Neuronal stem cell (in vitro differentiated cells): Measurements from ENCODE around the gene CHD3.

Source experiments
- DNase-seq: peaks from one replicate; pipeline ENCODE4 v3.0.0-alpha.2; 2013; ENCODE audit warnings: low spot score
- H2AFZ ChIP-seq: one replicate; pipeline ENCODE4 v1.6.1; 2013; ENCODE audit warnings: mild to moderate bottlenecking, low read length, inconsistent platforms
- H2AK5ac ChIP-seq: 2 replicates; pipeline ENCODE4 v1.6.1; 2013; ENCODE audit warnings: low read depth, mild to moderate bottlenecking, inconsistent platforms, low read length, moderate library complexity, mixed read lengths
- H2BK120ac ChIP-seq: 2 replicates; pipeline ENCODE4 v1.6.1; 2013; ENCODE audit warnings: low read depth, mild to moderate bottlenecking, inconsistent platforms, low read length, moderate library complexity, mixed read lengths
- H2BK12ac ChIP-seq: one replicate; pipeline ENCODE4 v1.6.1; 2013; ENCODE audit warnings: low read length, inconsistent platforms
- H2BK15ac ChIP-seq: 2 replicates; pipeline ENCODE4 v1.6.1; 2013; ENCODE audit warnings: mild to moderate bottlenecking, low read length, inconsistent platforms, mixed read lengths
- H2BK5ac ChIP-seq: one replicate; pipeline ENCODE4 v1.6.1; 2013; ENCODE audit warnings: inconsistent platforms, mild to moderate bottlenecking, low read length, moderate library complexity
- H3K14ac ChIP-seq: one replicate; pipeline ENCODE4 v1.6.1; 2013; ENCODE audit warnings: low read length, inconsistent platforms
- H3K18ac ChIP-seq: 2 replicates; pipeline ENCODE4 v1.6.1; 2013; ENCODE audit warnings: low read length, inconsistent platforms
- H3K23ac ChIP-seq: 2 replicates; pipeline ENCODE4 v1.6.1; 2013; ENCODE audit warnings: low read depth, mild to moderate bottlenecking, mixed read lengths, low read length, inconsistent platforms; ENCODE audit not compliant: poor library complexity
- H3K27ac ChIP-seq: replicated peaks from 3 replicates; pipeline ENCODE4 v1.5.1; 2013; ENCODE audit warnings: low read length, inconsistent platforms
- H3K27me3 ChIP-seq, 3 experiments: 2 replicates each; pipeline ENCODE4 v1.6.1; 2013; ENCODE audit warnings: low read length in 3 of 3, mild to moderate bottlenecking in 2 of 3, inconsistent platforms in 1 of 3, low read depth in 1 of 3, mixed read lengths in 1 of 3, moderate library complexity in 1 of 3; ENCODE audit not compliant: control insufficient read depth in 3 of 3, insufficient read depth in 3 of 3
- H3K36me3 ChIP-seq, 2 donors: replicated peaks in 1 of 2; 2 replicates each; pipeline ENCODE4 v1.6.1; 2013; ENCODE audit warnings: low read length in 2 of 2; ENCODE audit not compliant: control insufficient read depth in 2 of 2, insufficient read depth in 2 of 2
- H3K4ac ChIP-seq: 2 replicates; pipeline ENCODE4 v1.6.1; 2013; ENCODE audit warnings: inconsistent platforms, mild to moderate bottlenecking, low read length, moderate library complexity
- H3K4me1 ChIP-seq, 2 donors: 1 replicate in 1 of 2; 2 replicates in 1 of 2; pipeline ENCODE4 v1.6.1; 2013; ENCODE audit warnings: low read length in 2 of 2, low read depth in 1 of 2; ENCODE audit not compliant: control insufficient read depth in 2 of 2, insufficient read depth in 1 of 2
- H3K4me2 ChIP-seq: one replicate; pipeline ENCODE4 v1.6.1; 2013; ENCODE audit warnings: mild to moderate bottlenecking, low read length, inconsistent platforms; ENCODE audit not compliant: insufficient read depth, poor library complexity, severe bottlenecking
- H3K4me3 ChIP-seq, 2 donors: 2 replicates each; pipeline ENCODE4 v1.5.1; 2013; ENCODE audit warnings: low read length in 2 of 2, mild to moderate bottlenecking in 2 of 2, inconsistent platforms in 1 of 2, moderate library complexity in 1 of 2
- H3K79me1 ChIP-seq: one replicate; pipeline ENCODE4 v1.6.1; 2013; ENCODE audit warnings: low read depth, mild to moderate bottlenecking, inconsistent platforms, low read length, moderate library complexity
- H3K9ac ChIP-seq: one replicate; pipeline ENCODE4 v1.6.1; 2013; ENCODE audit warnings: mild to moderate bottlenecking, low read depth, low read length, inconsistent platforms; ENCODE audit not compliant: poor library complexity
- H3K9me3 ChIP-seq, 2 donors: replicated peaks in 1 of 2; 2 replicates each; pipeline versions ENCODE3 to v1.6.1; 2013; ENCODE audit warnings: low read length in 2 of 2, mild to moderate bottlenecking in 2 of 2, inconsistent platforms in 1 of 2, low read depth in 1 of 2, mixed read lengths in 1 of 2, moderate library complexity in 1 of 2; ENCODE audit not compliant: control insufficient read depth in 2 of 2, insufficient read depth in 1 of 2
- H4K8ac ChIP-seq: one replicate; pipeline ENCODE4 v1.6.1; 2013; ENCODE audit warnings: low read depth, mild to moderate bottlenecking, inconsistent platforms, low read length, moderate library complexity
- H4K91ac ChIP-seq: one replicate; pipeline ENCODE4 v1.6.1; 2013; ENCODE audit warnings: low read length, low read depth, mild to moderate bottlenecking, inconsistent platforms; ENCODE audit not compliant: poor library complexity
- WGBS, 2 donors: extraction: QIAGEN DNeasy Blood & Tissue Kit; methylation state at CpG; one replicate each; pipeline ENCODE4 v1.1.7; 2013; ENCODE audit warnings: missing lambda C conversion rate in 2 of 2, mixed read lengths in 1 of 2; ENCODE audit not compliant: insufficient read length in 2 of 2, insufficient replicate concordance in 1 of 2; ENCODE audit errors: extremely low coverage in 2 of 2; 5-methylcytosine and 5-hydroxymethylcytosine counted together

The CHD3 gene

GRCh38 chr17:7880076-7880868, 8.3 kb upstream of the CHD3 start:
- H2BK15ac ChIP-seq: no peak overlapping the region
- no peak overlapping the region for H2AK5ac ChIP-seq
- no peak overlapping the region for H2BK12ac ChIP-seq
- no peak overlapping the region for H3K23ac ChIP-seq
- peaks cover 6 to 78% of the 10 kb centered on the region in 2 donors for H3K36me3 ChIP-seq
- H3K4me3 ChIP-seq: no peak overlapping the region
- H3K27ac ChIP-seq: no peak overlapping the region
- H4K91ac ChIP-seq: no peak overlapping the region
- H3K14ac ChIP-seq: no peak overlapping the region
- no peaks in the 10 kb centered on the region for H3K9me3 ChIP-seq
- no peak overlapping the region for H3K9ac ChIP-seq
- no peaks in the 10 kb centered on the region for H3K79me1 ChIP-seq
- no peak overlapping the region for H3K4ac ChIP-seq
- H2BK5ac ChIP-seq: no peak overlapping the region
- H2BK120ac ChIP-seq: no peak overlapping the region
- H3K4me1 ChIP-seq: peaks cover 0 to 7% of the 10 kb centered on the region in 2 donors
- H4K8ac ChIP-seq: no peak overlapping the region
- no peak overlapping the region for H3K4me2 ChIP-seq
- H2AFZ ChIP-seq: no peak overlapping the region
- no peak overlapping the region for H3K18ac ChIP-seq
- H3K27me3 ChIP-seq: peaks cover 0 to 3% (median 0%) of the 10 kb centered on the region in 3 experiments
- DNase-seq: no peak
- WGBS, 2 donors: no CpG with 5 or more reads among the region's 3 CpGs

DNA sequence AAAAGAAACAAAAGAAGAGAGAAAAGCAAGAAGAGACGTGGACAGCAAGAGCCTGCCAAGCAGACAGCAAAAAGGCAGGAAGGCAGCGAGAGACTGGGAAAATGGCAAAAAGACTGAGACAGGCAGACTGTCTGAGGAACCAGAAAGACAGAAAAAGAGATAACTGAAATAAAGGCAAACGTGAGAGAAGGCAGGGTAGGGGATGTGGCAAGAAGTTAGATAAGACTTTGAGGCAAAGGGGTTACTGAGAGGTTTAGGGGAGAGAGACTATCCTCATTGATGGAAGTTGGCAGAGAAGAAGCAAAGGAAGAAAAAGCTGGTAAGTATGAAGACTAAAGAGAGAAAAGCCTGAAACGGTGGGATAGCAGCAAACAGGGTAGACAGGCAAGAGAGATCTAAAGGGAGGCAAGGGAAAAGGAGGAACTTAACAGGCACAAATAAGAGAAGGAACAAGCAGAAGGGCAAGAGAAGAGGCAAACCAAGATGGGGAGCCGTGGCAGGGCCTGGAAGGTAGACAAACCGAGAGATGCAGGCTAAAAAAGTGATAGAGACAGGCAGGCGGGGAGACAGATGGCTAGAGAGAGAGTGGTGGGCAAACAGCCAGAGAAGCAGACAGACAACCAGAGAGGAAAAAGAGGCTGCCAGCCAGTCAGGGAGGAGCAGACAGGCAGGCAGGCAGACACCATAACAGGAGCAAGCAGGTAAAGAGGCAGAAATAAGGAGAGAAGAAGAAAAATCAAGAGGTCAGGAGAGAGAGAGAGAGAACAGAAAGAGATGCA, 7.1 kb upstream of the CHD3 start:
- Histone ChIP-seq H3K27ac (no peak overlapping the region), H3K79me1 (no peaks in the 10 kb centered on the region), H2AFZ (no peak overlapping the region), H3K4ac (no peak overlapping the region), H3K36me3 (peaks cover 6 to 66% of the 10 kb centered on the region in 2 donors), H2BK120ac (no peak overlapping the region), H3K23ac (no peak overlapping the region), H3K9me3 (no peaks in the 10 kb centered on the region), H3K14ac (no peak overlapping the region), H4K91ac (no peak overlapping the region), H3K9ac (peak overlapping the region; percentile 54), H3K4me1 (peaks cover 3 to 12% of the 10 kb centered on the region in 2 donors), H3K18ac (no peak overlapping the region), H3K27me3 (peaks cover 0 to 3% (median 0%) of the 10 kb centered on the region in 3 experiments), H2AK5ac (no peak overlapping the region), H2BK5ac (no peak overlapping the region), H2BK15ac (no peak overlapping the region), H4K8ac (no peak overlapping the region), H3K4me3 (no peak overlapping the region), H3K4me2 (no peak overlapping the region), H2BK12ac (no peak overlapping the region)
- DNase-seq: no peak
- no CpG with 5 or more reads among the region's 7 CpGs for WGBS, 2 donors

DNA sequence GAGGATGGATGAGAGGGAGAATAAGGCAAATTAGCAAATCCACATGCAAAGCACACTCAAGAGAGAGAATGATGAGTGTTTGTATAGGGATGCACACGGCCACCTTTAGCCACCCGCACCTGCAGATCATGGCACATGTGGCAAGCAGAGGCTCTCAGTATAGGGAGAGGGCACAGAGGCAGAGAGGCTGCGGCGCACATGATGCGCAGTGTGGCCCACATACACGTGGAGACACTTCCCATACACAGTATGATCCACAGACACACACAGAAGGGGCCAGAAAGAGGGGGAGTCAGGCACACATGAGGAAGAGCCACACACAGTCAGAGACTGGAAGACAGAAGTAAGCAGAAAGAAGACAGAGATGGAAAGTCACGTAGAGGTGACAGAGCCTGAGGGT, 6.5 kb upstream of the CHD3 start:
- Histone ChIP-seq H2BK15ac (no peak overlapping the region), H3K4me2 (no peak overlapping the region), H3K79me1 (no peaks in the 10 kb centered on the region), H4K8ac (no peak overlapping the region), H3K4me3 (peak overlapping the region in 1 of 2 donors; percentile 63), H2BK120ac (no peak overlapping the region), H2AK5ac (no peak overlapping the region), H3K9ac (no peak overlapping the region), H3K27ac (no peak overlapping the region), H3K27me3 (peaks cover 0 to 3% (median 0%) of the 10 kb centered on the region in 3 experiments), H3K4ac (no peak overlapping the region), H4K91ac (no peak overlapping the region), H2BK12ac (no peak overlapping the region), H3K14ac (no peak overlapping the region), H2AFZ (no peak overlapping the region), H3K36me3 (peaks cover 6 to 61% of the 10 kb centered on the region in 2 donors), H3K9me3 (no peaks in the 10 kb centered on the region), H3K23ac (no peak overlapping the region), H2BK5ac (no peak overlapping the region), H3K4me1 (peaks cover 9 to 12% of the 10 kb centered on the region in 2 donors), H3K18ac (no peak overlapping the region)
- WGBS, 2 donors: no CpG with 5 or more reads among the region's 7 CpGs
- no peak for DNase-seq

- DNase-seq: no peak
Observed at GRCh38 chr17:7882629-7883028, 6.0 kb upstream of the CHD3 start.

More at GRCh38 chr17:7882629-7883028, 6.0 kb upstream of the CHD3 start:
- WGBS, 2 donors: no CpG with 5 or more reads among the region's 3 CpGs
- no peak overlapping the region for H3K4me2 ChIP-seq
- no peaks in the 10 kb centered on the region for H3K9me3 ChIP-seq
- no peak overlapping the region for H2AFZ ChIP-seq
- no peak overlapping the region for H2BK15ac ChIP-seq
- H3K27ac ChIP-seq: no peak overlapping the region
- no peak overlapping the region for H4K91ac ChIP-seq
- H3K14ac ChIP-seq: no peak overlapping the region
- no peak overlapping the region for H3K4ac ChIP-seq
- no peak overlapping the region for H2BK12ac ChIP-seq
- H3K79me1 ChIP-seq: no peaks in the 10 kb centered on the region
- H4K8ac ChIP-seq: no peak overlapping the region
- H3K36me3 ChIP-seq: peaks cover 6 to 57% of the 10 kb centered on the region in 2 donors
- H3K9ac ChIP-seq: no peak overlapping the region
- peaks cover 0 to 3% (median 0%) of the 10 kb centered on the region in 3 experiments for H3K27me3 ChIP-seq
- peaks cover 11 to 12% of the 10 kb centered on the region in 2 donors for H3K4me1 ChIP-seq
- no peak overlapping the region for H3K4me3 ChIP-seq
- no peak overlapping the region for H2BK5ac ChIP-seq
- H3K18ac ChIP-seq: no peak overlapping the region
- H3K23ac ChIP-seq: no peak overlapping the region
- no peak overlapping the region for H2AK5ac ChIP-seq
- no peak overlapping the region for H2BK120ac ChIP-seq
